Mesenchymal stem cell (in vitro differentiated cells and primary cell): ENCODE data around the gene SATB1.
A peak's percentile ranks its signal among the peaks of the same experiment; 100 is the strongest.

Source experiments
- DNase-seq: peaks from one replicate; pipeline ENCODE4 v3.0.0-alpha.2; 2013
- H2AFZ ChIP-seq: one replicate; pipeline ENCODE4 v1.6.1; 2013; ENCODE audit warnings: low read depth, mild to moderate bottlenecking, control low read depth, inconsistent platforms, low read length, moderate library complexity
- H2AK5ac ChIP-seq: 2 replicates; pipeline ENCODE4 v1.6.1; 2013; ENCODE audit warnings: low read length, moderate library complexity, mild to moderate bottlenecking, inconsistent platforms; ENCODE audit not compliant: severe bottlenecking
- H2BK120ac ChIP-seq: one replicate; pipeline ENCODE4 v1.6.1; 2013; ENCODE audit warnings: low read depth, mild to moderate bottlenecking, inconsistent platforms, low read length, moderate library complexity
- H2BK12ac ChIP-seq, 2 experiments: one replicate each; pipeline ENCODE4 v1.6.1; 2013; ENCODE audit warnings: inconsistent platforms in 2 of 2, low read length in 2 of 2, mild to moderate bottlenecking in 2 of 2, moderate library complexity in 2 of 2, control low read depth in 1 of 2
- H2BK15ac ChIP-seq: one replicate; pipeline ENCODE4 v1.6.1; 2013; ENCODE audit warnings: mild to moderate bottlenecking, low read depth, inconsistent platforms; ENCODE audit not compliant: poor library complexity, severe bottlenecking
- H2BK5ac ChIP-seq: 2 replicates; pipeline ENCODE4 v1.6.1; 2013; ENCODE audit warnings: low read depth, mild to moderate bottlenecking, low read length, control low read depth, inconsistent platforms; ENCODE audit not compliant: poor library complexity, severe bottlenecking
- H3K14ac ChIP-seq, 2 experiments: one replicate each; pipeline ENCODE4 v1.6.1; 2013; ENCODE audit warnings: inconsistent platforms in 2 of 2, low read length in 2 of 2, control low read depth in 1 of 2, mild to moderate bottlenecking in 1 of 2, moderate library complexity in 1 of 2
- H3K18ac ChIP-seq, 2 experiments: one replicate each; pipeline ENCODE4 v1.6.1; 2013; ENCODE audit warnings: inconsistent platforms in 2 of 2, low read length in 2 of 2, control low read depth in 1 of 2, low read depth in 1 of 2, mild to moderate bottlenecking in 1 of 2
- H3K23ac ChIP-seq, 2 experiments: one replicate each; pipeline ENCODE4 v1.6.1; 2013; ENCODE audit warnings: inconsistent platforms in 2 of 2, low read length in 2 of 2, mild to moderate bottlenecking in 2 of 2, moderate library complexity in 2 of 2, control low read depth in 1 of 2
- H3K27ac ChIP-seq: 2 replicates; pipeline ENCODE4 v1.5.1; 2013; ENCODE audit warnings: mild to moderate bottlenecking, moderate library complexity, low read length, control low read depth, inconsistent platforms; ENCODE audit not compliant: poor library complexity, severe bottlenecking
- H3K27me3 ChIP-seq, 2 experiments: 2 replicates each; pipeline versions ENCODE4 v1.6.1 to v1.7.0; 2013; ENCODE audit warnings: low read length in 2 of 2, mild to moderate bottlenecking in 2 of 2, moderate library complexity in 2 of 2, control low read depth in 1 of 2, inconsistent platforms in 1 of 2; ENCODE audit not compliant: control insufficient read depth in 1 of 2, insufficient read depth in 1 of 2
- H3K36me3 ChIP-seq, 2 experiments: 2 replicates each; pipeline versions ENCODE4 v1.6.1 to v1.7.0; 2013; ENCODE audit warnings: low read length in 2 of 2, control low read depth in 1 of 2, inconsistent platforms in 1 of 2, low read depth in 1 of 2, mild to moderate bottlenecking in 1 of 2; ENCODE audit not compliant: insufficient read depth in 2 of 2, control insufficient read depth in 1 of 2
- H3K4ac ChIP-seq, 2 experiments: one replicate each; pipeline ENCODE4 v1.6.1; 2013; ENCODE audit warnings: inconsistent platforms in 2 of 2, low read length in 2 of 2, mild to moderate bottlenecking in 2 of 2, moderate library complexity in 2 of 2, control low read depth in 1 of 2, low read depth in 1 of 2
- H3K4me1 ChIP-seq: 2 replicates; pipeline ENCODE4 v1.6.1; 2013; ENCODE audit warnings: low read depth, low read length, control low read depth; ENCODE audit not compliant: control insufficient read depth, insufficient read depth
- H3K4me2 ChIP-seq: 2 replicates; pipeline ENCODE4 v1.6.1; 2013; ENCODE audit warnings: low read length, mild to moderate bottlenecking, inconsistent platforms; ENCODE audit not compliant: poor library complexity, severe bottlenecking
- H3K4me3 ChIP-seq, 2 experiments: 2 replicates each; pipeline versions ENCODE4 v1.5.1 to v1.7.0; 2013; ENCODE audit warnings: low read length in 2 of 2, mild to moderate bottlenecking in 2 of 2, control low read depth in 1 of 2, low read depth in 1 of 2; ENCODE audit not compliant: insufficient read depth in 1 of 2
- H3K79me1 ChIP-seq: replicated peaks from 2 replicates; pipeline ENCODE4 v1.6.1; 2013; ENCODE audit warnings: mild to moderate bottlenecking, control low read depth, low read length, inconsistent platforms; ENCODE audit not compliant: poor library complexity, severe bottlenecking
- H3K9ac ChIP-seq: 2 replicates; pipeline ENCODE4 v1.7.0; 2013; ENCODE audit warnings: mild to moderate bottlenecking, low read length, moderate library complexity
- H3K9me3 ChIP-seq: 2 replicates; pipeline ENCODE4 v1.7.0; 2013; ENCODE audit warnings: mild to moderate bottlenecking, low read length; ENCODE audit not compliant: control insufficient read depth
- H4K8ac ChIP-seq: one replicate; pipeline ENCODE4 v1.6.1; 2013; ENCODE audit warnings: inconsistent platforms, mild to moderate bottlenecking, low read length, moderate library complexity
- H4K91ac ChIP-seq: one replicate; pipeline ENCODE4 v1.6.1; 2013; ENCODE audit warnings: mild to moderate bottlenecking, low read length, inconsistent platforms
- WGBS: methylation state at CpG from one replicate; pipeline ENCODE4 v1.1.7; 2013; ENCODE audit warnings: mixed read lengths; 5-methylcytosine and 5-hydroxymethylcytosine counted together

The SATB1 gene

DNA sequence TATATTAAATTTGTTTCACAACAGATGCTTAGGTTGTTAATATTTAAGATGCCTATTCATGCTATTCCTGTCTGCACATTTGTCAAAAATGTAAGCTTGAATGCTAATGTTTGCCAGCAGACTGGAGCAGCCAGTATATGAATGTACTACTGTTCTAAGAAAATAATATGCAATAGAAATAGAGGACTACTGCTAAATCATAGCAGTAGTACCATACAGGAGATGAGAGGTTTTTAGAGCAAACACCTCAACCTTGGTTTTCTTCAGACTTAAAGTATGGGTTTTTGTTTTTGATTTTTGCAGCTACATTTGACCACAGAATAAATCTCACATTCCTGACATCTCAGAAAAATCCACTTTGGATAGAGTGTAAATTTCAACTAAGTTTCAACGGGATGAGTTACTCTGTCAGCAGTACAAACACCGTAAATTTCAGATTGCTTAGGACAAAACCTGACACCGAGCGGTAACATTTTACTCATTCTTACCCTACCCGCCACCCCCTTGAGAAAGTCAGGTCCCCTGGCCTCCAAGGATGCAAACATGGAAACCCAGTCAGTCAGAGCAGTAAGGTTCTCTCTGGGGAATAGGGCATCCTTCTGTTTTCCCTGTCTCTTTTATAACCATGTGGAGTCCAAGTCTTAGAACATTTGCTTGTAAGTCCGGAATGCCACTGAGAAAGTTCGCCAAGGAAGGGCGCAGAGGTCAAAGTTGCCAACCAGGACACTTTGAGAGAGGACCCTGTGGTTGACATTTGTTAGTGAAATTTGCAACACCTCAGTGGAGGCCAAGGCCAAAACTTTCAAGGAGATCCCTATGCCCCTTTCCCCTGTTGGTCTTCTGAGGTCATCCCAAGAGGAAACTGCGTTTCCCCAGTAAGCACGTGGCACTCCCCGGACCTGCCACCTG lies 17.9 kb upstream of the SATB1 start:
- H2BK15ac ChIP-seq = no peak overlapping the region
- no peak overlapping the region for H3K23ac ChIP-seq
- H3K36me3 ChIP-seq = no peaks in the 10 kb centered on the region
- H2AFZ ChIP-seq = no peak overlapping the region
- no peak overlapping the region for H2BK120ac ChIP-seq
- H2BK12ac ChIP-seq = no peak overlapping the region
- peaks cover 41 to 54% of the 10 kb centered on the region in 2 experiments for H3K27me3 ChIP-seq
- no peak overlapping the region for H4K8ac ChIP-seq
- H3K27ac ChIP-seq = no peak overlapping the region
- H3K9me3 ChIP-seq = no peaks in the 10 kb centered on the region
- DNase-seq = no peak
- no peak overlapping the region for H4K91ac ChIP-seq
- no peak overlapping the region for H2BK5ac ChIP-seq
- no peak overlapping the region for H3K14ac ChIP-seq
- H3K79me1 ChIP-seq = no peaks in the 10 kb centered on the region
- no peak overlapping the region for H3K9ac ChIP-seq
- H3K4me2 ChIP-seq = no peak overlapping the region
- no peak overlapping the region for H2AK5ac ChIP-seq
- peak overlapping the region; percentile 34 to 76 for H3K4me3 ChIP-seq
- 33% methylated on average over 11 of the region's 11 CpGs for WGBS
- H3K18ac ChIP-seq = no peak overlapping the region
- H3K4me1 ChIP-seq = peaks cover 17% of the 10 kb centered on the region
- no peak overlapping the region for H3K4ac ChIP-seq

DNA sequence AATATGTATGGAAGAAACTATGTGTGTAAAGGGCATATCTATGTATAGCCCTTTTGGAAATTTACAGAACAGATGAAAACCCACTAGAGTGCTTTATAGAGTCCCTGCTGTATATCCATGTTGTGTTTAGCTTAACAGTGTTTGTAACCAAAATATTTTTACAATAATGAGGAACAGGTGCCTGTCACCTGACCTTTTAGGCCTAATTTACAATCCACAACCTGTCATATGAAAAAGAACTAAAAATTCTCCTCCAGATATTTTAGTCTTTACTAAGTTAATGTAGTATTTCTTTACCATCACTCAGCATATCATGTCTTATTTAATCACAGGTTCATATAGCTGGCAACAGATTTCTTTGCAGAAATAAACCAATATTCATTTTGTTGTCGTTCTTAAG lies 16.4 kb upstream of the SATB1 start:
- no peak overlapping the region for H3K4me3 ChIP-seq
- WGBS = no CpG with 5 or more reads among the region's 1 CpG

DNA sequence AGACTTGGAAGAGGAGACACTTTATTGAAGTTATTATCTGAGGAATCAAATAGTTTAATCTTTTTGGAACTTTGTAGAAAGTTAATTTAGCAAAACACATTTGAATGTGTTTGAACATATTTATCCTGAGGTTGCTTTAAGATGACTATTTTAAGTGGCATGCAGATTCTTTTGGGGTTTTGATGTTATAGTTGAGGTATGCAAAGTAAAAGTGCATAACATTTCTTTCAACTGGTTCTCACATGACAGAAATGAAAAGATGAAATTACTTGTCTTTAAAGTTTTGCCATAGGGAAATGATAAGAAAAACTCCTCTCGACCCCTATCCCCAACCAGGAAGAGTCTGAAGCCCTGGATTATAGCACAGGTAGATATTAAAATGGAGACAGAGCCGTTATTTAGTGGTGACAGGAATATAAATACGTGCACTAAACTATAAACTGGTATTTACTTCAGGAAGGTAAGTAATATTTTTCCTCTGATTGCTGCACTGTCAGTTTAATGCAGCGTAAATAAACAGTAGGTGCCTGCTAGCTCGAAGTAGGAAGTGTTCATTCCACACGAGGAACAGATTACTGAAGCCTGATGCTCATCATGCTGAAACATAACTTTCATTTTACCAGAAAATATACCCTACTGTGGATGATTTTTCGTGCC lies 15.1 kb upstream of the SATB1 start:
- no peaks in the 10 kb centered on the region for H3K36me3 ChIP-seq
- H2BK120ac ChIP-seq = no peak overlapping the region
- H3K9ac ChIP-seq = peak overlapping the region; percentile 12
- peak overlapping the region in 1 of 2 experiments; percentile 42 for H3K4me3 ChIP-seq
- no peak for DNase-seq
- H3K14ac ChIP-seq = no peak overlapping the region
- H4K8ac ChIP-seq = no peak overlapping the region
- no peak overlapping the region for H3K27ac ChIP-seq
- H4K91ac ChIP-seq = no peak overlapping the region
- no peak overlapping the region for H3K4me2 ChIP-seq
- H2BK5ac ChIP-seq = no peak overlapping the region
- H2BK12ac ChIP-seq = no peak overlapping the region
- peaks cover 12% of the 10 kb centered on the region for H3K4me1 ChIP-seq
- H3K4ac ChIP-seq = no peak overlapping the region
- H3K79me1 ChIP-seq = no peaks in the 10 kb centered on the region
- H3K9me3 ChIP-seq = no peaks in the 10 kb centered on the region
- no peak overlapping the region for H3K23ac ChIP-seq
- no peak overlapping the region for H3K18ac ChIP-seq
- H2AK5ac ChIP-seq = no peak overlapping the region
- WGBS = 47% methylated on average over 3 of the region's 7 CpGs
- H2AFZ ChIP-seq = no peak overlapping the region
- H3K27me3 ChIP-seq = peaks cover 24 to 28% of the 10 kb centered on the region in 2 experiments
- no peak overlapping the region for H2BK15ac ChIP-seq

More for the DNA sequence above, 16.4 kb upstream of the SATB1 start:
- Histone ChIP-seq H3K14ac (no peak overlapping the region), H3K27me3 (peaks cover 37 to 40% of the 10 kb centered on the region in 2 experiments), H2AK5ac (no peak overlapping the region), H2BK5ac (no peak overlapping the region), H3K27ac (no peak overlapping the region), H3K9ac (no peak overlapping the region), H2BK12ac (no peak overlapping the region), H3K36me3 (no peaks in the 10 kb centered on the region), H4K91ac (no peak overlapping the region), H2BK120ac (no peak overlapping the region), H2BK15ac (no peak overlapping the region), H3K4me1 (peaks cover 17% of the 10 kb centered on the region), H3K9me3 (no peaks in the 10 kb centered on the region), H3K79me1 (no peaks in the 10 kb centered on the region), H3K4me2 (no peak overlapping the region), H3K4ac (no peak overlapping the region), H3K23ac (no peak overlapping the region), H4K8ac (no peak overlapping the region), H3K18ac (no peak overlapping the region), H2AFZ (no peak overlapping the region)
- DNase-seq = no peak

DNA sequence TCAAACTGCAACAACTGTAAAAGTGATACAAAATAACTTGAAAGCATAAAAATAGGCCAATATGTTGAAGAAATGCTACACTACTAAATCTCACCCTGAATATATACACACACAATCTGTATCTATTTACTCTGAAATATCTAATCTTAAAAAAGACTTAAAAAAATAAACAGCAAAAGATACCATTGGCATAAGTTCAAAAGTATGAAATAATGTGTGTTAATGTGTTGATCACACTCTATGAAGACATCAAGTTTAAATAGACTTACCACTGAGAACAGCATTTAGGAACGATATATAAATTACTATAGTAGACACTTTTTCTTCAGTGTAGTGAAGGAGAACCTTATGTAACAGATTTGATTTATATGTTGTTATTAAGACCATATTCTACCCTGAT lies 14.1 kb upstream of the SATB1 start:
- Histone ChIP-seq H3K18ac (no peak overlapping the region), H2AFZ (no peak overlapping the region), H3K4me2 (no peak overlapping the region), H3K9me3 (no peaks in the 10 kb centered on the region), H3K14ac (no peak overlapping the region), H4K8ac (no peak overlapping the region), H2BK15ac (no peak overlapping the region), H4K91ac (no peak overlapping the region), H2BK12ac (no peak overlapping the region), H3K9ac (no peak overlapping the region), H3K23ac (no peak overlapping the region), H3K36me3 (no peaks in the 10 kb centered on the region), H3K79me1 (no peaks in the 10 kb centered on the region), H2AK5ac (no peak overlapping the region), H3K4ac (no peak overlapping the region), H3K27ac (no peak overlapping the region), H2BK5ac (no peak overlapping the region), H3K4me1 (peaks cover 8% of the 10 kb centered on the region), H2BK120ac (no peak overlapping the region), H3K4me3 (no peak overlapping the region), H3K27me3 (peaks cover 22 to 25% of the 10 kb centered on the region in 2 experiments)
- WGBS = no CpG with 5 or more reads among the region's 1 CpG
- no peak for DNase-seq
